ENCODE measurements around the gene HEPACAM2.

- TF ChIP-seq CTCF (conservative IDR thresholded peaks at IDR 0.05) (no peak), ZFX (IDR thresholded peaks at IDR 0.05) (no peak)
Measured at GRCh38 chr7:93140582-93141191, 85.6 kb downstream of the HEPACAM2 start.
